Upper lobe of right lung (tissue), 1 donor: ENCODE results near the gene ECE2. TPM values are rescaled to one million over a fixed set of nuclear protein-coding genes. Genes with fewer than 3 reads are reported as not detected.

Experiments
- ATAC-seq: fragments of 200-7000 bp; cut with Tn5 transposase; one replicate; pipeline ENCODE4 v1.9.1; 2020; ENCODE audit warnings: mild to moderate bottlenecking, moderate library complexity
- DNase-seq: peaks from one replicate; pipeline ENCODE4 v3.0.0-alpha.2; 2020
- H3K27ac ChIP-seq: fragments of 200-600 bp; one replicate; pipeline ENCODE4 v1.8.0; 2022
- H3K27me3 ChIP-seq: fragments of 200-600 bp; one replicate; pipeline ENCODE4 v1.8.0; 2022; ENCODE audit warnings: mild to moderate bottlenecking
- H3K36me3 ChIP-seq: fragments of 200-600 bp; one replicate; pipeline ENCODE4 v1.8.0; 2022
- H3K4me1 ChIP-seq: fragments of 200-600 bp; one replicate; pipeline ENCODE4 v1.8.0; 2022
- H3K4me3 ChIP-seq: fragments of 200-600 bp; one replicate; pipeline ENCODE4 v1.8.0; 2022; ENCODE audit warnings: mild to moderate bottlenecking
- H3K9me3 ChIP-seq: fragments of 200-600 bp; one replicate; pipeline ENCODE4 v1.8.0; 2022
- CTCF ChIP-seq: fragments of 200-600 bp; IDR thresholded peaks from one replicate; pipeline ENCODE4 v1.8.0; 2022; ENCODE audit warnings: antibody characterized with exemption
- intact Hi-C: fragments of 100-400 bp; cut with DNase I; formaldehyde crosslinking; loops from one replicate; pipeline ENCODE4 v1.11.0; 2022
- total RNA-seq: library from RNA; stranded (reverse); fragmentation: NEBNext Ultra II Directional; extraction: Animal tissue kit (Norgen Biotek cat#: 25700); gene quantifications from one replicate; pipeline ENCODE4 v1.2.1, GENCODE V29; 2021
- donor health status: DM: no; HTN: yes; CAD: no; lungs with severe emphysema.

The ECE2 gene
- total RNA-seq, 1 donor from 2014 or later = not detected

- Histone ChIP-seq H3K4me1 (no peaks in the 10 kb centered on the region), H3K36me3 (no peaks in the 10 kb centered on the region), H3K27ac (no peak overlapping the region), H3K27me3 (peaks cover 22% of the 10 kb centered on the region), H3K9me3 (no peaks in the 10 kb centered on the region), H3K4me3 (no peak overlapping the region)
- intact Hi-C loops = no loop called here
- no peak for ATAC-seq
- DNase-seq = no peak
- TF ChIP-seq CTCF = no peak
Measured at GRCh38 chr3:184235381-184236032, 40.3 kb upstream of the ECE2 start.

GRCh38 chr3:184236033-184236410, 39.8 kb upstream of the ECE2 start:
- H3K4me3 ChIP-seq = no peak overlapping the region
- no peaks in the 10 kb centered on the region for H3K36me3 ChIP-seq
- TF ChIP-seq CTCF = no peak
- H3K27me3 ChIP-seq = peaks cover 17% of the 10 kb centered on the region
- no peak overlapping the region for H3K27ac ChIP-seq
- no peaks in the 10 kb centered on the region for H3K4me1 ChIP-seq
- ATAC-seq = no peak
- no peaks in the 10 kb centered on the region for H3K9me3 ChIP-seq
- intact Hi-C loops = no loop called here
- DNase-seq = no peak

- Histone ChIP-seq H3K27ac (no peak overlapping the region), H3K4me3 (no peak overlapping the region), H3K9me3 (no peaks in the 10 kb centered on the region), H3K4me1 (no peaks in the 10 kb centered on the region), H3K36me3 (no peaks in the 10 kb centered on the region), H3K27me3 (peaks cover 11% of the 10 kb centered on the region)
- intact Hi-C loops = no loop called here
- DNase-seq (no peak), ATAC-seq (no peak)
- no peak for TF ChIP-seq CTCF
Measured at GRCh38 chr3:184236636-184237035, 39.2 kb upstream of the ECE2 start.

- Histone ChIP-seq H3K36me3 (peaks cover 2% of the 10 kb centered on the region), H3K9me3 (no peaks in the 10 kb centered on the region), H3K4me1 (no peaks in the 10 kb centered on the region), H3K4me3 (no peak overlapping the region), H3K27ac (no peak overlapping the region), H3K27me3 (peaks cover 5% of the 10 kb centered on the region)
- TF ChIP-seq CTCF = no peak
- DNase-seq = no peak
- no peak for ATAC-seq
- intact Hi-C loops = no loop called here
Measured at GRCh38 chr3:184237211-184237610, 38.6 kb upstream of the ECE2 start.

- no peak overlapping the region for H3K4me3 ChIP-seq
- no peak overlapping the region for H3K27ac ChIP-seq
- no peaks in the 10 kb centered on the region for H3K4me1 ChIP-seq
- no peaks in the 10 kb centered on the region for H3K9me3 ChIP-seq
- DNase-seq = no peak
- no peak for TF ChIP-seq CTCF
- peaks cover 8% of the 10 kb centered on the region for H3K36me3 ChIP-seq
- ATAC-seq = no peak
- intact Hi-C loops = no loop called here
- peaks cover 1% of the 10 kb centered on the region for H3K27me3 ChIP-seq
Measured at GRCh38 chr3:184237807-184238206, 38.0 kb upstream of the ECE2 start.

- Histone ChIP-seq H3K9me3 (no peaks in the 10 kb centered on the region), H3K27me3 (no peaks in the 10 kb centered on the region), H3K4me1 (no peaks in the 10 kb centered on the region), H3K36me3 (peaks cover 13% of the 10 kb centered on the region), H3K27ac (no peak overlapping the region), H3K4me3 (no peak overlapping the region)
- intact Hi-C loops = no loop called here
- no peak for ATAC-seq
- no peak for DNase-seq
- no peak for TF ChIP-seq CTCF
Measured at GRCh38 chr3:184238246-184238818, 37.5 kb upstream of the ECE2 start.
